K562 (cell line): ENCODE measurements around the gene NT5C. TPM values are rescaled to one million over a fixed set of nuclear protein-coding genes. Genes with fewer than 3 reads are reported as not detected.
A peak's percentile ranks its signal among the peaks of the same experiment; 100 is the strongest.

Experiments
- ARID3B ChIP-seq: fragments of 250-450 bp; sonication (Bioruptor Pico); IDR thresholded peaks from 2 replicates; pipeline ENCODE4 v1.4.0; 2020; ENCODE audit warnings: borderline replicate concordance
- CUX1 ChIP-seq: fragments of 200-800 bp; sonication (Bioruptor generic); IDR thresholded peaks from 2 replicates; pipeline ENCODE4 v1.6.1; 2016; ENCODE audit warnings: missing genetic modification characterization, missing compliant biosample characterization
- ESRRA ChIP-seq: fragments of 450-650 bp; IDR thresholded peaks from 2 replicates; pipeline ENCODE4 v1.6.1; 2014; ENCODE audit warnings: low read depth, mild to moderate bottlenecking, moderate library complexity, borderline replicate concordance
- ETS1 ChIP-seq: conservative IDR thresholded peaks from 2 replicates; pipeline ENCODE4 v1.6.1; 2011; ENCODE audit warnings: low read depth, mild to moderate bottlenecking, low read length; ENCODE audit not compliant: control insufficient read depth
- FOXA1 ChIP-seq: fragments of 450-650 bp; IDR thresholded peaks from 2 replicates; pipeline ENCODE4 v1.6.1; 2016; ENCODE audit warnings: mild to moderate bottlenecking, borderline replicate concordance
- ID3 ChIP-seq, 2 experiments: fragments of 250-450 bp in 1 of 2; fragments of 450-650 bp in 1 of 2; sonication (Bioruptor Pico) in 1 of 2; IDR thresholded peaks; 2 replicates each; pipeline versions ENCODE4 v1.6.1 to v1.8.0; 2016 to 2021; ENCODE audit warnings: mild to moderate bottlenecking in 2 of 2, moderate library complexity in 2 of 2, missing compliant biosample characterization in 1 of 2, missing genetic modification characterization in 1 of 2
- ILK ChIP-seq: fragments of 450-650 bp; IDR thresholded peaks from 2 replicates; pipeline ENCODE4 v1.6.1; 2016; ENCODE audit warnings: missing genetic modification characterization, low read depth, mild to moderate bottlenecking, missing compliant biosample characterization, moderate library complexity, borderline replicate concordance
- PTRF ChIP-seq: fragments of 450-650 bp; IDR thresholded peaks from 2 replicates; pipeline ENCODE4 v1.6.1; 2016; ENCODE audit warnings: mild to moderate bottlenecking, missing genetic modification characterization, missing compliant biosample characterization
- RBM15 ChIP-seq: fragments of 200-400 bp; formaldehyde crosslinking; IDR thresholded peaks from 2 replicates; pipeline ENCODE4 v1.6.1; 2018; ENCODE audit warnings: mild to moderate bottlenecking, low read length, moderate library complexity; ENCODE audit not compliant: insufficient read depth
- SP2 ChIP-seq: IDR thresholded peaks from 2 replicates; pipeline ENCODE4 v1.6.1; 2011; ENCODE audit warnings: mild to moderate bottlenecking, low read depth, low read length, moderate library complexity; ENCODE audit not compliant: poor library complexity, severe bottlenecking; ENCODE audit errors: extremely low read depth
- STAT6 ChIP-seq: sonication (generic); formaldehyde crosslinking; IDR thresholded peaks from 2 replicates; pipeline ENCODE4 v1.8.1; 2023; ENCODE audit warnings: mild to moderate bottlenecking, missing genetic modification reagents
- ZNF12 ChIP-seq: sonication (generic); formaldehyde crosslinking; IDR thresholded peaks from 2 replicates; pipeline ENCODE4 v1.4.0; 2020; ENCODE audit warnings: mild to moderate bottlenecking, missing genetic modification reagents
- ZNF347 ChIP-seq: fragments of 450-650 bp; formaldehyde crosslinking; IDR thresholded peaks from 2 replicates; pipeline ENCODE4 v1.4.0; 2020; ENCODE audit warnings: low read depth, mild to moderate bottlenecking, moderate library complexity
- polyA plus RNA-seq, 8 experiments: library from polyadenylated mRNA; depleted of rRNA in 4 of 8; stranded (reverse) in 5 of 8; unstranded in 3 of 8; fragments of >200 nt; fragmentation: Nextera tagmentation in 2 of 8; fragmentation: Illumina TruSeq in 1 of 8; extraction: Ambion mirVana in 2 of 8; extraction: Trizol in 1 of 8; gene quantifications; 2 replicates each; pipeline versions ENCODE4 v1.2.1 to v1.2.3, GENCODE V29; 2011 to 2014; ENCODE audit warnings: inconsistent platforms in 1 of 8, missing spikeins in 1 of 8
- total RNA-seq, 7 experiments: library from RNA; depleted of rRNA in 6 of 7; stranded (reverse); fragments of >200 nt in 6 of 7; fragmentation: Illumina TruSeq in 2 of 7; extraction: Trizol in 2 of 7; gene quantifications; 2 replicates each; pipeline versions ENCODE4 v1.2.1 to v1.2.3, GENCODE V29; 2011 to 2021; ENCODE audit warnings: low replicate concordance in 1 of 7

Gene NT5C
- total and polyA plus RNA-seq, 9 of the 15 experiments (the other 6 are each of a cell fraction or from before 2014, with no cell fraction given), result 2.9 to 205 (median 45.0) TPM

- TF ChIP-seq ETS1, result peak; percentile 86
- no peak for TF ChIP-seq ID3 (CRISPR knock-in tag; IDR thresholded peaks at IDR 0.05)
- TF ChIP-seq ID3 (tag; IDR thresholded peaks at IDR 0.05), result peak; percentile 39
- peak; percentile 89 for TF ChIP-seq SP2
- TF ChIP-seq ILK, result no peak
- TF ChIP-seq STAT6 (CRISPR knock-in tag), result 0 out of 2 replicates have a peak, but pooled peaks have one; percentile 60
- peak; percentile 13; the same call in 1 of the 2 replicates for TF ChIP-seq ZNF12 (CRISPR knock-in tag)
- TF ChIP-seq PTRF (tag), result no peak
- TF ChIP-seq ESRRA, result peak; percentile 37; the same call in 1 of the 2 replicates
- TF ChIP-seq CUX1, result no peak
- TF ChIP-seq ARID3B, result no peak
- no peak for TF ChIP-seq ZNF347 (CRISPR knock-in tag)
- peak; percentile 89; the same call in 1 of the 2 replicates for TF ChIP-seq RBM15
- TF ChIP-seq FOXA1, result no peak
Measured at GRCh38 chr17:75154195-75155106, 22.9 kb upstream of the NT5C start, which contains the start of gene JPT1 (continued).
